Panc1 (cell line): ENCODE data around the gene SNX12. TPM values are rescaled to one million over a fixed set of nuclear protein-coding genes. Genes with fewer than 3 reads are reported as not detected.

Experiments used
- ATAC-seq: fragments of 200-7000 bp; cut with Tn5 transposase; 2 replicates; pipeline ENCODE4 v1.9.1; 2020; ENCODE audit warnings: mild to moderate bottlenecking, moderate library complexity
- BruUV-seq: library from RNA; stranded (reverse); fragments of 400-500 nt; replicated peaks from 2 replicates; lab custom pipeline; 2021; lab: Mats Ljungman, UMichigan
- CTCF ChIA-PET: fragments of 300-600 bp; sonication (Branson Sonifier 250); formaldehyde crosslinking; loops from one replicate; lab custom pipeline; 2022; ENCODE audit warnings: antibody characterized with exemption; lab: Charles Lee
- POLR2A ChIA-PET: fragments of 300-600 bp; sonication (Branson Sonifier 250); formaldehyde crosslinking; loops from one replicate; lab custom pipeline; 2022; ENCODE audit warnings: antibody characterized with exemption; lab: Charles Lee
- DNase-seq: peaks from one replicate; pipeline ENCODE4 v3.0.0-alpha.2; 2010; ENCODE audit warnings: low read depth, low spot score
- H3K27ac ChIP-seq: 2 replicates; pipeline ENCODE4 v1.5.1; 2011; ENCODE audit warnings: mild to moderate bottlenecking, low read length, inconsistent platforms
- H3K27me3 ChIP-seq: fragments of 200-500 bp; sonication (Bioruptor generic); 2 replicates; pipeline ENCODE4 v1.6.0; 2014; ENCODE audit warnings: low read length, inconsistent platforms; ENCODE audit not compliant: control insufficient read depth, insufficient read depth
- H3K36me3 ChIP-seq: fragments of 200-500 bp; sonication (Bioruptor generic); 2 replicates; pipeline ENCODE4 v1.5.1; 2014; ENCODE audit warnings: inconsistent platforms, mild to moderate bottlenecking, low read length, moderate library complexity; ENCODE audit not compliant: control insufficient read depth, insufficient read depth
- H3K4me1 ChIP-seq: 2 replicates; pipeline ENCODE4 v1.5.1; 2011; ENCODE audit warnings: inconsistent platforms, mild to moderate bottlenecking, low read length, moderate library complexity; ENCODE audit not compliant: control insufficient read depth, insufficient read depth
- H3K4me3 ChIP-seq, 2 experiments: 2 replicates each; pipeline ENCODE4 v1.5.1; 2011 to 2012; ENCODE audit warnings: low read depth in 2 of 2, low read length in 2 of 2, mild to moderate bottlenecking in 2 of 2, inconsistent platforms in 1 of 2, moderate library complexity in 1 of 2
- H3K9me3 ChIP-seq: fragments of 200-500 bp; sonication (Bioruptor generic); 2 replicates; pipeline ENCODE4 v1.5.1; 2014; ENCODE audit warnings: low read depth, mild to moderate bottlenecking, inconsistent platforms, low read length, moderate library complexity; ENCODE audit not compliant: control insufficient read depth, insufficient read depth
- POLR2AphosphoS5 ChIP-seq: IDR thresholded peaks from 2 replicates; pipeline ENCODE4 v1.6.1; 2012; ENCODE audit warnings: mild to moderate bottlenecking, low read depth, low read length, moderate library complexity
- SIN3A ChIP-seq: IDR thresholded peaks from 2 replicates; pipeline ENCODE4 v1.6.1; 2012; ENCODE audit warnings: low read depth, mild to moderate bottlenecking, low read length, moderate library complexity, borderline replicate concordance; ENCODE audit not compliant: insufficient read depth
- TCF7L2 ChIP-seq: IDR thresholded peaks from 2 replicates; pipeline ENCODE4 v1.6.1; 2011; ENCODE audit warnings: mild to moderate bottlenecking, low read depth, low read length, inconsistent platforms
- in situ Hi-C: cut with HindIII; loops from 2 replicates; pipeline ENCODE4 v1.10.0; 2016; ENCODE audit warnings: low sequenced_read_pairs, low pct_unique_long_range_greater_than_20kb
- intact Hi-C: fragments of 100-400 bp; cut with micrococcal nuclease; formaldehyde crosslinking; loops from one replicate; pipeline ENCODE4 v1.10.0; 2022; ENCODE audit not compliant: unreplicated experiment
- total RNA-seq: library from RNA; stranded (reverse); gene quantifications from one replicate; pipeline ENCODE4 v1.2.1, GENCODE V29; 2021; ENCODE audit not compliant: unreplicated experiment
- TF ChIP-seq, protein P1 (sequence below): fragments of 450-650 bp; IDR thresholded peaks from 2 replicates; pipeline ENCODE4 v1.5.1; 2017; ENCODE audit warnings: mild to moderate bottlenecking
- TF ChIP-seq, protein P2 (sequence below), 2 experiments: IDR thresholded peaks; 2 replicates each; pipeline ENCODE4 v1.6.1; 2011 to 2012; ENCODE audit warnings: low read depth in 2 of 2, control low read depth in 1 of 2, low read length in 1 of 2, mild to moderate bottlenecking in 1 of 2, moderate library complexity in 1 of 2; ENCODE audit not compliant: insufficient read depth in 1 of 2

The SNX12 gene
- total RNA-seq, 1 experiment from 2014 or later, result 117 TPM

DNA sequence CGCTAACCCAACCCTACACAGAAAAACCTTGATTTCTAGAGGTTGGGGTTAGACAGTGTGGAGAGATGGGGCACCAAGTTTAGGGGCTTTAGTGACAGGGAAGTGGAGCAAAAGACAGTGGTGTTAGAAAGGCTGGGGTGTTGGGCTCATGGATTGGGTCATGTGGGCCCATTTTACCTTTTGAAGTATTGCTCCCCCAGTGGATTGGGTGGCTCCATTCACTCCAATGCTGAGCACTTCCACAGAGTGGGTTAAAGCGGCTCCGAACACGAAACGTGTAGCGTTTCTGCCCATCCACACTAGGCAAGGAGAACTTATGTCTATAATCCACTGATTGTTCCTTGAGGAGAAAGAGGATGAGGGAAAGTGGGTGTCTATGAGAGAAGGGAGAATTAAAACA is 40.9 kb upstream of the SNX12 start:
- Histone ChIP-seq H3K4me3 (no peak overlapping the region), H3K9me3 (no peaks in the 10 kb centered on the region), H3K27me3 (no peaks in the 10 kb centered on the region), H3K27ac (no peak overlapping the region), H3K4me1 (no peaks in the 10 kb centered on the region), H3K36me3 (no peaks in the 10 kb centered on the region)
- intact Hi-C loops (no loop called here), in situ Hi-C loops (no loop called here)
- CTCF ChIA-PET, result no interaction called here
- TF ChIP-seq POLR2AphosphoS5, result no peak
- TF ChIP-seq, protein P1, sequence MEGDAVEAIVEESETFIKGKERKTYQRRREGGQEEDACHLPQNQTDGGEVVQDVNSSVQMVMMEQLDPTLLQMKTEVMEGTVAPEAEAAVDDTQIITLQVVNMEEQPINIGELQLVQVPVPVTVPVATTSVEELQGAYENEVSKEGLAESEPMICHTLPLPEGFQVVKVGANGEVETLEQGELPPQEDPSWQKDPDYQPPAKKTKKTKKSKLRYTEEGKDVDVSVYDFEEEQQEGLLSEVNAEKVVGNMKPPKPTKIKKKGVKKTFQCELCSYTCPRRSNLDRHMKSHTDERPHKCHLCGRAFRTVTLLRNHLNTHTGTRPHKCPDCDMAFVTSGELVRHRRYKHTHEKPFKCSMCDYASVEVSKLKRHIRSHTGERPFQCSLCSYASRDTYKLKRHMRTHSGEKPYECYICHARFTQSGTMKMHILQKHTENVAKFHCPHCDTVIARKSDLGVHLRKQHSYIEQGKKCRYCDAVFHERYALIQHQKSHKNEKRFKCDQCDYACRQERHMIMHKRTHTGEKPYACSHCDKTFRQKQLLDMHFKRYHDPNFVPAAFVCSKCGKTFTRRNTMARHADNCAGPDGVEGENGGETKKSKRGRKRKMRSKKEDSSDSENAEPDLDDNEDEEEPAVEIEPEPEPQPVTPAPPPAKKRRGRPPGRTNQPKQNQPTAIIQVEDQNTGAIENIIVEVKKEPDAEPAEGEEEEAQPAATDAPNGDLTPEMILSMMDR, result no peak
- ATAC-seq (no peak), DNase-seq (no peak)
- POLR2A ChIA-PET, result no interaction called here
- BruUV-seq, result no TSS peak

DNA sequence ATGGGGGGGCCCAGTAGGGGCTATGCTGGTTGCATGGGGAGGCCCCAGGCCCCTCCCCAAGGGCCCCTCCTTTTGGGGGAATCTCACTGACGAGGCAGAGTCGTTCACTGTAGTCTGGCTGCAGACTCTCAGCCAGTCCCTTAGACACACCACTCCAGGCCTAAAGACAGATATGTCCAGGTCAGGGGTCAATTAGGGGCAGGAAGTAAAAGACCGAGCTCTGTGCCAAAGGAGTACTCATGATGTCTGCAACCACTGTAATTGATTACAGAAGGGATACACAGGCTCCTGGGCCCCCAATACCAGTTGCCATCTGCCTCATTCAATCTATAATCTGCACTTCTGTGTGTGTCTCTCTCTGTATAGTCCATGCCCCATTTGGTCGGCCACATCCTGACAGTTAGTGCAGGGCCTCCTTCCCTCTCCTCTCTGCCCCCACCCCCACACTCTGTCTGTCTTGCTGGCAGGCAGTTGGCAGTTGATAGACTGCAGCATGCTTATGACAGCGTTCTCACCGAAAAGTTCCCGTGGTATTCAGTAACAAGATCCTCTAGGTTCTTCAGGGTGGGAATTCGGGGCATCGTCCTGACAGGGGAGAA is 39.7 kb upstream of the SNX12 start:
- Histone ChIP-seq H3K27me3 (no peaks in the 10 kb centered on the region), H3K4me3 (no peak overlapping the region), H3K4me1 (peaks cover 4% of the 10 kb centered on the region; the same call in 1 of the 2 replicates), H3K9me3 (no peaks in the 10 kb centered on the region), H3K27ac (no peak overlapping the region), H3K36me3 (no peaks in the 10 kb centered on the region)
- in situ Hi-C loops (no loop called here), intact Hi-C loops (no loop called here)
- DNase-seq, result no peak
- CTCF ChIA-PET, result no interaction called here
- ATAC-seq, result no peak
- TF ChIP-seq TCF7L2 (no peak), SIN3A (no peak), POLR2AphosphoS5 (no peak)
- TF ChIP-seq, protein P1, result no peak
- BruUV-seq, result no TSS peak
- POLR2A ChIA-PET, result no interaction called here

DNA sequence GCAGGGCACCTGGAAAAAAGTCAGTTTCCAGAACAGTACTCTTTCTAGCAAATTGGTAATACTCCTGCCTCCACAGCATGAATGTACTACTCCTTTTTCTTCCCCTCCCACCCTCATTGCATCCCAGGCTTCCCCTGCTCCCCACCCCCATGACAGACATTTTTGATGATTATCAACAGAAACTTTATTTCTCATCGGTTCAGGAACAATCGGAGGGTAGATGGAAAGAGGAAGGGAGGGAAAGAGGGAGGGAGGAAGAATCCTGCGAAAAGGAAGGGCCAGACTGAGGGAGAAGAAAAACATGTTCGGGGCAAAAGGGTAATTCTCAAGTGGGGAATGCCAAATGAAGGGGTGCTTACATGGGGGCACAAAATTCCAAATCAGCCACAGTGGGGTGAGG is 39.1 kb upstream of the SNX12 start:
- ATAC-seq (no peak), DNase-seq (no peak)
- Histone ChIP-seq H3K4me1 (peaks cover 4% of the 10 kb centered on the region; the same call in 1 of the 2 replicates), H3K27me3 (no peaks in the 10 kb centered on the region), H3K4me3 (no peak overlapping the region), H3K27ac (no peak overlapping the region), H3K9me3 (no peaks in the 10 kb centered on the region), H3K36me3 (no peaks in the 10 kb centered on the region)
- in situ Hi-C loops (no loop called here), intact Hi-C loops (no loop called here)
- TF ChIP-seq TCF7L2, result no peak
- TF ChIP-seq, protein P1, result no peak
- TF ChIP-seq SIN3A, result no peak
- TF ChIP-seq, protein P2, sequence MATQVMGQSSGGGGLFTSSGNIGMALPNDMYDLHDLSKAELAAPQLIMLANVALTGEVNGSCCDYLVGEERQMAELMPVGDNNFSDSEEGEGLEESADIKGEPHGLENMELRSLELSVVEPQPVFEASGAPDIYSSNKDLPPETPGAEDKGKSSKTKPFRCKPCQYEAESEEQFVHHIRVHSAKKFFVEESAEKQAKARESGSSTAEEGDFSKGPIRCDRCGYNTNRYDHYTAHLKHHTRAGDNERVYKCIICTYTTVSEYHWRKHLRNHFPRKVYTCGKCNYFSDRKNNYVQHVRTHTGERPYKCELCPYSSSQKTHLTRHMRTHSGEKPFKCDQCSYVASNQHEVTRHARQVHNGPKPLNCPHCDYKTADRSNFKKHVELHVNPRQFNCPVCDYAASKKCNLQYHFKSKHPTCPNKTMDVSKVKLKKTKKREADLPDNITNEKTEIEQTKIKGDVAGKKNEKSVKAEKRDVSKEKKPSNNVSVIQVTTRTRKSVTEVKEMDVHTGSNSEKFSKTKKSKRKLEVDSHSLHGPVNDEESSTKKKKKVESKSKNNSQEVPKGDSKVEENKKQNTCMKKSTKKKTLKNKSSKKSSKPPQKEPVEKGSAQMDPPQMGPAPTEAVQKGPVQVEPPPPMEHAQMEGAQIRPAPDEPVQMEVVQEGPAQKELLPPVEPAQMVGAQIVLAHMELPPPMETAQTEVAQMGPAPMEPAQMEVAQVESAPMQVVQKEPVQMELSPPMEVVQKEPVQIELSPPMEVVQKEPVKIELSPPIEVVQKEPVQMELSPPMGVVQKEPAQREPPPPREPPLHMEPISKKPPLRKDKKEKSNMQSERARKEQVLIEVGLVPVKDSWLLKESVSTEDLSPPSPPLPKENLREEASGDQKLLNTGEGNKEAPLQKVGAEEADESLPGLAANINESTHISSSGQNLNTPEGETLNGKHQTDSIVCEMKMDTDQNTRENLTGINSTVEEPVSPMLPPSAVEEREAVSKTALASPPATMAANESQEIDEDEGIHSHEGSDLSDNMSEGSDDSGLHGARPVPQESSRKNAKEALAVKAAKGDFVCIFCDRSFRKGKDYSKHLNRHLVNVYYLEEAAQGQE (IDR thresholded peaks at IDR 0.05; ENCODE audit: insufficient read depth in 1 of 2, low read depth in 2 of 2, low read length in 1 of 2), result no peak
- TF ChIP-seq POLR2AphosphoS5, result no peak
- POLR2A ChIA-PET, result no interaction called here
- no TSS peak for BruUV-seq
- CTCF ChIA-PET, result no interaction called here
